ENCODE results near the gene MBNL1.

DNA sequence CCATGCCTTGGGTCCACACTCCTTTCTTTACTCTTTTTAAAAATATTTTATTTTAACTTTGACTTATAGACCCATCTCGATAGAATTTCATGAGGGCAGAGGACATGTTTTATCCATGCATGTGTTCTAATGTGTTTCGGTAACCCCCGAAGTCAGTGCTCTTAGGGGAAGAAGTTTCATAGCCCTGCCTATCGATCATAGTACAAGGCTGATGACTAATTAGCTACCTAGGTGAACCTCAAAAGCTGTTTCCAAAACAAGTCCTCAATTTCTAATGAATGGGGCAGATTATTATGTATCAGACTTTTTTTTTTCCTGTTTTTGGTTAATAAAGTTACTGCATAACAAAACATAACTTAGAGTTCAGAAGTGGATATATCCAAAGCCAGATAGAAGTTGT is 82.0 kb downstream of the MBNL1 start:
- TF ChIP-seq, protein P1, sequence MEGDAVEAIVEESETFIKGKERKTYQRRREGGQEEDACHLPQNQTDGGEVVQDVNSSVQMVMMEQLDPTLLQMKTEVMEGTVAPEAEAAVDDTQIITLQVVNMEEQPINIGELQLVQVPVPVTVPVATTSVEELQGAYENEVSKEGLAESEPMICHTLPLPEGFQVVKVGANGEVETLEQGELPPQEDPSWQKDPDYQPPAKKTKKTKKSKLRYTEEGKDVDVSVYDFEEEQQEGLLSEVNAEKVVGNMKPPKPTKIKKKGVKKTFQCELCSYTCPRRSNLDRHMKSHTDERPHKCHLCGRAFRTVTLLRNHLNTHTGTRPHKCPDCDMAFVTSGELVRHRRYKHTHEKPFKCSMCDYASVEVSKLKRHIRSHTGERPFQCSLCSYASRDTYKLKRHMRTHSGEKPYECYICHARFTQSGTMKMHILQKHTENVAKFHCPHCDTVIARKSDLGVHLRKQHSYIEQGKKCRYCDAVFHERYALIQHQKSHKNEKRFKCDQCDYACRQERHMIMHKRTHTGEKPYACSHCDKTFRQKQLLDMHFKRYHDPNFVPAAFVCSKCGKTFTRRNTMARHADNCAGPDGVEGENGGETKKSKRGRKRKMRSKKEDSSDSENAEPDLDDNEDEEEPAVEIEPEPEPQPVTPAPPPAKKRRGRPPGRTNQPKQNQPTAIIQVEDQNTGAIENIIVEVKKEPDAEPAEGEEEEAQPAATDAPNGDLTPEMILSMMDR (IDR thresholded peaks at IDR 0.05), result no peak
- no peak for TF ChIP-seq POLR2A (IDR thresholded peaks at IDR 0.05)
